Lower lobe of right lung (tissue), 2 donors: ENCODE results near the gene AVPR2. TPM values are rescaled to one million over a fixed set of nuclear protein-coding genes. Genes with fewer than 3 reads are reported as not detected.

ENCODE experiments used
- ATAC-seq, 2 donors: fragments of 200-7000 bp; cut with Tn5 transposase; one replicate each; pipeline ENCODE4 v1.9.1; 2020 to 2022; ENCODE audit warnings: mild to moderate bottlenecking in 2 of 2, moderate library complexity in 2 of 2
- DNase-seq: peaks from one replicate; pipeline ENCODE4 v3.0.0-alpha.2; 2020
- H3K27ac ChIP-seq: fragments of 200-600 bp; one replicate; pipeline ENCODE4 v1.8.0; 2022
- H3K27me3 ChIP-seq: fragments of 200-600 bp; one replicate; pipeline ENCODE4 v1.8.0; 2022; ENCODE audit warnings: low read depth
- H3K36me3 ChIP-seq: fragments of 200-600 bp; one replicate; pipeline ENCODE4 v1.8.0; 2022; ENCODE audit warnings: mild to moderate bottlenecking
- H3K4me1 ChIP-seq: fragments of 200-600 bp; one replicate; pipeline ENCODE4 v1.8.0; 2022
- H3K4me3 ChIP-seq: fragments of 200-600 bp; one replicate; pipeline ENCODE4 v1.8.0; 2022; ENCODE audit warnings: mild to moderate bottlenecking
- H3K9me3 ChIP-seq: fragments of 200-600 bp; one replicate; pipeline ENCODE4 v1.8.0; 2022
- CTCF ChIP-seq: fragments of 200-600 bp; IDR thresholded peaks from one replicate; pipeline ENCODE4 v1.8.0; 2022; ENCODE audit warnings: antibody characterized with exemption, mild to moderate bottlenecking
- intact Hi-C: fragments of 100-400 bp; cut with DNase I; formaldehyde crosslinking; loops from one replicate; pipeline ENCODE4 v1.11.0; 2022
- long read RNA-seq: library from polyadenylated mRNA; unstranded; transcript quantifications from one replicate; pipeline ENCODE4 v2.0.0, GENCODE V29; 2021
- total RNA-seq: library from RNA; stranded (reverse); fragmentation: NEBNext Ultra II Directional; extraction: Animal tissue kit (Norgen Biotek cat#: 25700); gene quantifications from one replicate; pipeline ENCODE4 v1.2.1, GENCODE V29; 2021
- donor health status: DM: no; HTN: yes; CAD: no; lungs with severe emphysema.

AVPR2 gene
- total RNA-seq: 1.9 TPM
- long read RNA-seq, partial matches to known transcripts: 0 of 3 reads
- long read RNA-seq, other reads (novel, unspliced or antisense): 0 of 3 reads

GRCh38 chrX:153903991-153904957 is at the start of gene AVPR2:
TSS of gene AVPR2 (plus strand) at chrX:153904673. CDS start at chrX:153905146, 473 bp downstream.
- no peak for DNase-seq
- TF ChIP-seq CTCF: no peak
- H3K27ac ChIP-seq: peak within 1 kb of the TSS; percentile 18
- no peaks in the 10 kb centered on the region for H3K27me3 ChIP-seq
- intact Hi-C loops: no loop called here
- peak within 1 kb of the TSS; percentile 31 for H3K4me3 ChIP-seq
- H3K4me1 ChIP-seq: peaks cover 13% of the 10 kb centered on the region
- no peaks in the 10 kb centered on the region for H3K9me3 ChIP-seq
- H3K36me3 ChIP-seq: no peaks in the 10 kb centered on the region
- peak; percentile 13 to 15 for ATAC-seq

GRCh38 chrX:153854702-153855101 is 49.8 kb upstream of the AVPR2 start:
- no peak overlapping the region for H3K27ac ChIP-seq
- H3K9me3 ChIP-seq: no peaks in the 10 kb centered on the region
- H3K27me3 ChIP-seq: no peaks in the 10 kb centered on the region
- DNase-seq (no peak), ATAC-seq (no peak)
- no peaks in the 10 kb centered on the region for H3K4me1 ChIP-seq
- intact Hi-C loops: no loop called here
- no peak overlapping the region for H3K4me3 ChIP-seq
- H3K36me3 ChIP-seq: no peaks in the 10 kb centered on the region
- no peak for TF ChIP-seq CTCF

GRCh38 chrX:153857348-153857903 is 47.0 kb upstream of the AVPR2 start:
- Histone ChIP-seq H3K27ac (no peak overlapping the region), H3K4me1 (no peaks in the 10 kb centered on the region), H3K4me3 (no peak overlapping the region), H3K9me3 (no peaks in the 10 kb centered on the region), H3K36me3 (no peaks in the 10 kb centered on the region), H3K27me3 (no peaks in the 10 kb centered on the region)
- no peak for DNase-seq
- no peak for ATAC-seq
- intact Hi-C loops: no loop called here
- TF ChIP-seq CTCF: no peak

GRCh38 chrX:153861151-153861550 is 43.3 kb upstream of the AVPR2 start:
- H3K27ac ChIP-seq: no peak overlapping the region
- no peaks in the 10 kb centered on the region for H3K4me1 ChIP-seq
- TF ChIP-seq CTCF: no peak
- ATAC-seq (no peak), DNase-seq (no peak)
- H3K36me3 ChIP-seq: no peaks in the 10 kb centered on the region
- no peak overlapping the region for H3K4me3 ChIP-seq
- intact Hi-C loops: no loop called here
- no peaks in the 10 kb centered on the region for H3K9me3 ChIP-seq
- no peaks in the 10 kb centered on the region for H3K27me3 ChIP-seq

GRCh38 chrX:153861733-153862310 is 42.7 kb upstream of the AVPR2 start:
- Histone ChIP-seq H3K27me3 (no peaks in the 10 kb centered on the region), H3K4me3 (no peak overlapping the region), H3K4me1 (no peaks in the 10 kb centered on the region), H3K27ac (no peak overlapping the region), H3K36me3 (no peaks in the 10 kb centered on the region), H3K9me3 (no peaks in the 10 kb centered on the region)
- no peak for TF ChIP-seq CTCF
- intact Hi-C loops: no loop called here
- ATAC-seq (no peak), DNase-seq (no peak)
